HG03060 (cell line): ENCODE results near the gene AFDN.

Experiments used
- ATAC-seq: cut with Tn5 transposase; IDR thresholded peaks from one replicate; pipeline ENCODE4 v1.9.1; 2021; ENCODE audit warnings: low read depth, moderate number of reproducible peaks; ENCODE audit not compliant: unreplicated experiment

Gene AFDN

GRCh38 chr6:167910652-167911051 lies 83.9 kb downstream of the AFDN start:
- ATAC-seq, result no peak

DNA sequence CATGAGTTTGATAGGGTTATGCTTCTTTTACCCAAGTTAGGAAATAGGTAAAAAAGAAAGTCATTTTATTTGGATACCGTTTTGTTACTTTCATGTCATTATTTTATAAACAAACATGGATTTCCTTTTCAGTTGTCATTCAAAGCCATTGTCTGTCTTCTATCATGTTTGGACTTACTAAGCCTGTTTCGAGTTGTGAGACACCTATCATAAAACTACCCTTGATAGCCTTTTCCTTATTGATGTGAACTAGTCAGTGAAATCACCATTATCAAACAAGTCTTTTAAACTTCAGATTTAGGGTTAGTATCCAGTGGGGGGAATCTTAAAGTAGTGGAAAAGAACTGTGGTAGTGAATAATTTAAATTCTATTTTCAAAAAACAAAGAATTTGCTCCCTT lies 85.8 kb downstream of the AFDN start:
- ATAC-seq, result no peak

- no peak for ATAC-seq
Observed at GRCh38 chr6:167913699-167914098, 87.0 kb downstream of the AFDN start.

DNA sequence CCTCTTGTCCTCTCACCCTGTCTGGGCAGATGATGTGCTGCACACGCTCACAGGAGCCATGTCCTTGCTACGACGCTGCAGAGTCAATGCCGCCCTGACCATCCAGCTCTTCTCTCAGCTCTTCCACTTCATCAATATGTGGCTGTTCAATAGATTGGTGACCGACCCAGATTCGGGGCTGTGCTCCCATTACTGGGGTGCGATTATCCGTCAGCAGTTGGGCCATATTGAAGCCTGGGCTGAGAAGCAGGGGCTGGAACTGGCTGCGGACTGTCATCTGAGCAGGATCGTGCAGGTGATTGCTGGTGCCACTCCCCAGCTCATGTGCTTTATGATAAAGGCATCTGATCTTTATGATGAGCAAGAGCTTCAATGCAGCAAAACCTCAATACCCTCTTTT lies 88.4 kb downstream of the AFDN start:
- no peak for ATAC-seq

DNA sequence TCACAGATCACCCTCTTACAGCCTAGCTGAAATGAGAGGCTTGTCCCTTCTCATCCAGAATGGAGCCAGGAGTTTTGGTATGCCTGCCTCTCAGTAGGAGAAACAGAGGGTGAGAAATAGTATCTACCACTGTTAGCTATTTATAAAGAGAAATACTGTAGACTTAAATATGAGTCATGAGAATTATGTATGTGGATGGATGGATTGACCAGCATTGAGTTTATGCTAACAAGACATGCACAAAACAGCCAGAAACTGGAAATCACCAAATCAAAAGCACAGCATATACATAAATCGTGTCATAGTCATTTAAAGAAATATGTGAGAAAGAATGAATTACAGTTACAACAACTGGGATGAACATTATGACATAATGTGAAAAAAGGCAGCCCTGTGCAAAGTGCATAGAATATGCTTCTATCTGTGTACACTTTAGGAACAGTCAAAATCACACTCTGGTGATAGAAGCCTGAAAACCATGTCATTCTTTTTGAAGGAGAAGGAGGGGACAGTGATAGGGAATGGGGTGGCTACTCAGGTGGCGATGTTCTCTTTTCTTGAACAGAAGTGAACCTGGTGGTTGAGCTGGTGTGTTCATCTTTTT lies 90.9 kb downstream of the AFDN start:
- no peak for ATAC-seq

GRCh38 chr6:167918548-167919278 lies 92.0 kb downstream of the AFDN start:
- ATAC-seq, result no peak

GRCh38 chr6:167919349-167919748 lies 92.6 kb downstream of the AFDN start:
- no peak for ATAC-seq

DNA sequence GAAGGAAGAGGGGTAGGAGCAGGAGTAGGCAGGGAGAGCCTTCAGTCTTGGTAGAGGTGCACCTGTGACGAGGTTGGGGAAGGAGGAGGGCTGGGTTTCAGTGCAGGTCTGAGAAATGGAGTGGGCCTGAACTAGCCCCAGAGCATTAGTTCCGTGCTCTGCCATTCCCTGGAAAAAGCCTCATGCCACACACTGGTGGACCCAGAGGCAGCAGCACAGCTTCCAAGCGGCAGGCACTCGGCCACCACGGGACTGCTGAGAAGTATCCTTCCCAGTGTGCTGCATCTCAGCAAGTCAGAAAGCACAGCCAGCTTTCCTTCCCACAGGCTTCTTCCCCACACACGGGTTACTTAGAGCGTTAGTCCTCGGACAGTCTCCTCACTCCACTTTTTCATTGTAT lies 93.5 kb downstream of the AFDN start:
- no peak for ATAC-seq

GRCh38 chr6:167921831-167922230 lies 95.1 kb downstream of the AFDN start:
- ATAC-seq, result no peak

DNA sequence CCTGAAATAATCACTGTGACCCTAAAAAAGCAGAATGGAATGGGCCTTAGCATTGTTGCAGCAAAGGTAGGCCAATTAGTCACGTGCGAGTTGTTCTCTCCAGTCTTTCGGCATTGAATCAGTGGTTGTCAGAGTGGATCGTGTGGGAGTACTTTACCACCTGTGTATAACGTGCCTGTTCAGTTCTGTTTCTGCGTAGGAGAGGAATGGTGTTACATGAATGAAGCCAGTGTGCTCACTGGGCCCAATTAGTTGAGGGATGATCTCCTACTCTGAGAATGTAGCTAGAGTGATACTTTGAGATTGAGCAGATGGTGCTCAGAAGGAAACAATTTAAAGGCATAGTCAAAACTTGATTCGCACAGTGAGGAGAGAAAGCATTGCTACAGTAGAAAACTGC lies 98.3 kb downstream of the AFDN start:
- no peak for ATAC-seq

- no peak for ATAC-seq
Observed at GRCh38 chr6:167927246-167927645, 100.5 kb downstream of the AFDN start.

DNA sequence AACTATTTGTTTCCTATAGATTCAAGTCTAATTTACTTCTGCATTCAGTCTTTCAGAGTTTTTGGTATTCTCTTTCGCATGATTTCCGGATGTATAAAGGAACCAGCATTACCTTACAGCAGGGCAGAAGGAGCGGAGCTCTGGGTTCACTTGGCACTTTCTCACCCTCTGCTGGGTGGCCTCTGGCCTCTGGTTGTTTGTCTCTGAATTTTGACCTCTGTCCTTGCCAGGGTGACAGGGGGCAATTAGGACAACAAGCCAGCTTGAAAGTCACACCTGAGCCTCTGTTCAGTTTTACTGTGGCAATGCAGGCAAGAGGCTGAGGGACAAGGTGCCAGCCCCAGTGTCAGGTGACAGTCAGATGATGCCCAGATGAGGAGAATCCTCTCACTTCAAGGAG lies 101.4 kb downstream of the AFDN start:
- ATAC-seq, result no peak

DNA sequence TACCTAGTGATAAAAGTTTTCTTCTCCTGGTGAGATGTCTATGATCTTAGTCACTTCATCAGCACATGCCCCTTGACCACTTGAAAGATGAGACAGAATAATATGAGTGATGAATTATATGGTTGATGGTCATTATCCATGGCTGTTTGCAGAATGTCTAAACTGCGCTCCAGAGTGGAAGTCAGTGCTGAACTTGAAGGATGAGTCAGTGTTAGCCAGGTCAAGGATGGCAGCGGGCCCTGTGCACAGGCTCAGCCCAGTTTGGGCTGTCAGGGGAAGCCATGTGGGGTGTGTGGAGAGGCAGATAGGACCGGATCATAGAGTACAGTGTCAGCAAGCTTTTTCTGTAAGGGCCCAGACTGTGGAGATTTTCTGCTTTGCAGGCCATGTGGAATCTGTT lies 103.6 kb downstream of the AFDN start:
- ATAC-seq, result no peak

DNA sequence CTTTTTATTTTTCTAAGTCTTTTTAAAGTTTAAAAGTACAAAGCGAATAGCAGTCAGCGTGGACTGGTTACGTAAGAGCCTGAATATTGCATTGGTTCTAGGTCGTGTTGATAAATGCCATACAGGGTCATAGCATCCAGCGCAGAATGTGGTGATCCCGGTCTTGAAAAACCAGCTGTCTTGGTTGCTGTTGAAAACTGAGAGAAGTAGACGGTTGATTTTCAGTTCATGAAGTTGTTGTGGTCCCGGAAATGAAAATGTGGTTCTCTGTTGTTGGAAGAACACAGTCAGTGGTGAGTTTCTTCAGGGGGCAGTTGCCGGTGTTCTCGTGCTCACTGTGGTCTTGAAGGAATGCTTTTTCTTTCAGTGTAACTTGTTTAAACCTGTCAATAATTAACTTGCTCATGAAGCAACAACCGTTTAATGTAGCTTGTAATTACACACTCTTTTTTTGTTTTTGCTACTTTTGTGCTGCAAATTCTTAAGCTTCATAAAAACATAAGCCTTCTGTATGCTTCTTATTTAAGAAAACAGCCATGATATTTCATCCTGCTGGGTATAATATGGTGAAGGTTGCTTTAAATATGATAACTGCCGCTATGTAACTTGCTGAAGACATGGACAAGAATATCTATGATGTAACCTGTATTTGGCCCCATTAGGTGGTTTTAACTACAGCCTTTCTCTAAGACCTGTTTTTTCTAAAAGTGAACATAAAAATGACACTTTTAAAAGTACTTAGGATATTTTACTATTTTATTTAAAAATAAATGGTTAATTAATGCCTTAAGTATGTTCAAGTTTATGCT lies 106.0 kb downstream of the AFDN start:
- no peak for ATAC-seq

GRCh38 chr6:167933290-167933689 lies 106.6 kb downstream of the AFDN start:
- no peak for ATAC-seq

GRCh38 chr6:167933847-167934246 lies 107.1 kb downstream of the AFDN start:
- ATAC-seq, result no peak

GRCh38 chr6:167934426-167934864 lies 107.7 kb downstream of the AFDN start:
- no peak for ATAC-seq

- no peak for ATAC-seq
Observed at GRCh38 chr6:167936051-167936450, 109.3 kb downstream of the AFDN start.

DNA sequence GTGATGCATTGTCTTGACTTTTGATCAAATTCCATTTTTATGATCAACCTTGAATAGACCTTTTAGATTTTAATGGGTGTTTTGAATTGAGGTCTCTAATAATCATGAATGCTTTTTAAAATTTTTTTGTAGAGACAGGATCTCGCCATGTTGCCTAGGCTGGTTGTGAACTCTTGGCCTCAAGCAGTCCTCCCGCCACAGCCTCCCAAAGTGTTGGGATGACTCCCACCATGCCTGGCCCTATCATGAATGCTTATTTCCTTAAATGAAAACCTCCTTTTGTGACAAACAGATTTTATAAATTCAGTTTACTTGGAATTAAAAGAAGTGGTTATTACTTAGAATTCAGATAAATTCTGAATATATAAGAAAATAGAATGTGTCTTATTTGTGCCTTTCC lies 110.6 kb downstream of the AFDN start:
- no peak for ATAC-seq

DNA sequence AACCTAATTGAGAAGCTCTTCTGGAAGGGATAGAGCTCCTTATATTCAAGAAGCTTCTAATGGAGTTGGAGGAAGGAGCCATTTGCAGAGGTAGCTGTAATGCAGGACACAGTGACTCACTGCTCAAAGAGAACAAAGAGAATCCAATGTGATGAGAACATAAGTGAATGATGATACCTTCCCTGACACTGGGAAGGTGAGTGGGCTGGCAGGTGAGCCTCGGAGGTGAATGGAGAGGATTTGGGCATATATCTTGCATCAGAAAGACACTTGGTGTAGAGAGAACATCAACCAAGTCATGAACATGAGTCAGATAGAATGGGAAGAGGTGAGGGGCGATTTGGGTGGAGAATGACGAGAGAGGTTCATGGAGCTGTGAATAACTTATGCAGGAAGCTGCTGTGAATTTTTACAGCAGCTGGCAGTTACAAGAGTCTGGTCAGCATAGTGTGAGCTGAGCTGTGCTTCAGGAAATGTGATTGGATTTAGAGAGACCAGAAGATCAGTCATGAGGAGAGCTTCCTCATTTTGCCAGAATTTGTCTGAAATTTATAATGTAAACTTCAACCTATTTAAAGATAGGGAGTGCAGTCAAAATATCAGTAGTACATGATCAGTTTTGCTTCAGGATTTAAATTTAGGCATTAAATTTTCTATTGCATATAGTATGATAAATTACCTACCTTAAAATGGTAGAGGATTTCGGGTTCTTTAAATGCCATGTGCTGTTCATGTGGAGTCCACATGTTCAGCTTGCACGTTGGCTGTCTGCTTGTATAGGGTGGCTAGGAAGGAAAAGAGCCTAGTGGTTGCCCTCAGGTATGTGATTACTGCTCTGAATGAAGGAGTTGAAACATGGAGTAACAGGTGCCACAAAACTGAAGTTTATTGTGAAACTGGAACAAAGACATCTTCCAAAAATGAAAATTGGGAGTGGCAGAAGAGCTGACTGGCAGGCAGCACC lies 111.5 kb downstream of the AFDN start:
- no peak for ATAC-seq
